PFSK-1 (cell line): Measurements from ENCODE around the gene PPP1R1B.

Experiments used
- FOXP2 ChIP-seq: optimal IDR thresholded peaks from 2 replicates; pipeline ENCODE3; 2011; ENCODE audit warnings: borderline replicate concordance, control low read depth, inconsistent platforms; ENCODE audit not compliant: insufficient read depth; ENCODE audit errors: extremely low read length, extremely low read depth
- POLR2AphosphoS5 ChIP-seq: IDR thresholded peaks from 2 replicates; pipeline ENCODE4 v1.6.1; 2012; ENCODE audit warnings: low read depth, mild to moderate bottlenecking, control low read depth, low read length, moderate library complexity
- SIN3A ChIP-seq: IDR thresholded peaks from 2 replicates; pipeline ENCODE4 v1.6.1; 2012; ENCODE audit warnings: mild to moderate bottlenecking, low read length, moderate library complexity, borderline replicate concordance; ENCODE audit not compliant: insufficient read depth
- TAF1 ChIP-seq: IDR thresholded peaks from 2 replicates; pipeline ENCODE4 v1.6.1; 2012; ENCODE audit warnings: low read length, control low read depth, borderline replicate concordance; ENCODE audit not compliant: insufficient read depth
- TF ChIP-seq, protein P1 (sequence below), 2 experiments: IDR thresholded peaks; 2 replicates each; pipeline versions ENCODE4 v1.6.1 to v1.8.0; 2011 to 2012; ENCODE audit warnings: low read depth in 2 of 2, low read length in 2 of 2, control low read depth in 1 of 2, inconsistent platforms in 1 of 2, mild to moderate bottlenecking in 1 of 2, moderate library complexity in 1 of 2; ENCODE audit not compliant: insufficient read depth in 1 of 2

PPP1R1B gene

DNA sequence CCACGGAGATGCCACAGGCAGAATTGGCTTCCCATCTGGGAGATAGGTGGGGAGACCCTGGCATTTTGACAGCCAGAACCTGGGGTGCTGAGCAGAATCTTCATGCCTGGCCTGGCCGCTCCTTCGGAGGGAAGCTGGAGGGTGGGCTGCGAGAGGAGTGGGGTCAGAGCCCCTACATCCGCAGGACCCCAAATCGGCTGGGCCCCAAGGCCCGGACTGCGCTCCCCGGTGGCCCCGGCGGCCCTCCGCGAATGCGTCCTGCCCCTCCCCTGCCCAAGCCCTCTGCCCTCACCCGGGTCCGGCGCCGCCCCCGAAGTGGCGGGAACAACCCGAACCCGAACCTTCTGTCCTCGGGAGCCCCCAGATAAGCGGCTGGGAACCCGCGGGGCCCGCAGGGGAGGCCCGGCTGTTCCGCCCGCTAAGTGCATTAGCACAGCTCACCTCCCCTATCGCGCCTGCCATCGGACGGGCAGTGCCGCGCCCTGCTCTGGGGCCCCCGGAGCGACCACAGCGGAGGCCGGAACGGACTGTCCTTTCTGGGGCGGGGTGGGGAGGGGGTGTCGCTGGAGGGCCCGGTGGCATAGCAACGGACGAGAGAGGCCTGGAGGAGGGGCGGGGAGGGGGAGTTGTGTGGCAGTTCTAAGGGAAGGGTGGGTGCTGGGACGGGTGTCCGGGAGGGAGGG, 40.7 kb downstream of the PPP1R1B start:
- TF ChIP-seq TAF1: no peak
- no peak for TF ChIP-seq POLR2AphosphoS5
- no peak for TF ChIP-seq FOXP2
- no peak for TF ChIP-seq SIN3A
- TF ChIP-seq, protein P1, sequence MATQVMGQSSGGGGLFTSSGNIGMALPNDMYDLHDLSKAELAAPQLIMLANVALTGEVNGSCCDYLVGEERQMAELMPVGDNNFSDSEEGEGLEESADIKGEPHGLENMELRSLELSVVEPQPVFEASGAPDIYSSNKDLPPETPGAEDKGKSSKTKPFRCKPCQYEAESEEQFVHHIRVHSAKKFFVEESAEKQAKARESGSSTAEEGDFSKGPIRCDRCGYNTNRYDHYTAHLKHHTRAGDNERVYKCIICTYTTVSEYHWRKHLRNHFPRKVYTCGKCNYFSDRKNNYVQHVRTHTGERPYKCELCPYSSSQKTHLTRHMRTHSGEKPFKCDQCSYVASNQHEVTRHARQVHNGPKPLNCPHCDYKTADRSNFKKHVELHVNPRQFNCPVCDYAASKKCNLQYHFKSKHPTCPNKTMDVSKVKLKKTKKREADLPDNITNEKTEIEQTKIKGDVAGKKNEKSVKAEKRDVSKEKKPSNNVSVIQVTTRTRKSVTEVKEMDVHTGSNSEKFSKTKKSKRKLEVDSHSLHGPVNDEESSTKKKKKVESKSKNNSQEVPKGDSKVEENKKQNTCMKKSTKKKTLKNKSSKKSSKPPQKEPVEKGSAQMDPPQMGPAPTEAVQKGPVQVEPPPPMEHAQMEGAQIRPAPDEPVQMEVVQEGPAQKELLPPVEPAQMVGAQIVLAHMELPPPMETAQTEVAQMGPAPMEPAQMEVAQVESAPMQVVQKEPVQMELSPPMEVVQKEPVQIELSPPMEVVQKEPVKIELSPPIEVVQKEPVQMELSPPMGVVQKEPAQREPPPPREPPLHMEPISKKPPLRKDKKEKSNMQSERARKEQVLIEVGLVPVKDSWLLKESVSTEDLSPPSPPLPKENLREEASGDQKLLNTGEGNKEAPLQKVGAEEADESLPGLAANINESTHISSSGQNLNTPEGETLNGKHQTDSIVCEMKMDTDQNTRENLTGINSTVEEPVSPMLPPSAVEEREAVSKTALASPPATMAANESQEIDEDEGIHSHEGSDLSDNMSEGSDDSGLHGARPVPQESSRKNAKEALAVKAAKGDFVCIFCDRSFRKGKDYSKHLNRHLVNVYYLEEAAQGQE (IDR thresholded peaks at IDR 0.05; ENCODE audit: insufficient read depth in 1 of 2, low read depth in 2 of 2, low read length in 2 of 2): no peak

DNA sequence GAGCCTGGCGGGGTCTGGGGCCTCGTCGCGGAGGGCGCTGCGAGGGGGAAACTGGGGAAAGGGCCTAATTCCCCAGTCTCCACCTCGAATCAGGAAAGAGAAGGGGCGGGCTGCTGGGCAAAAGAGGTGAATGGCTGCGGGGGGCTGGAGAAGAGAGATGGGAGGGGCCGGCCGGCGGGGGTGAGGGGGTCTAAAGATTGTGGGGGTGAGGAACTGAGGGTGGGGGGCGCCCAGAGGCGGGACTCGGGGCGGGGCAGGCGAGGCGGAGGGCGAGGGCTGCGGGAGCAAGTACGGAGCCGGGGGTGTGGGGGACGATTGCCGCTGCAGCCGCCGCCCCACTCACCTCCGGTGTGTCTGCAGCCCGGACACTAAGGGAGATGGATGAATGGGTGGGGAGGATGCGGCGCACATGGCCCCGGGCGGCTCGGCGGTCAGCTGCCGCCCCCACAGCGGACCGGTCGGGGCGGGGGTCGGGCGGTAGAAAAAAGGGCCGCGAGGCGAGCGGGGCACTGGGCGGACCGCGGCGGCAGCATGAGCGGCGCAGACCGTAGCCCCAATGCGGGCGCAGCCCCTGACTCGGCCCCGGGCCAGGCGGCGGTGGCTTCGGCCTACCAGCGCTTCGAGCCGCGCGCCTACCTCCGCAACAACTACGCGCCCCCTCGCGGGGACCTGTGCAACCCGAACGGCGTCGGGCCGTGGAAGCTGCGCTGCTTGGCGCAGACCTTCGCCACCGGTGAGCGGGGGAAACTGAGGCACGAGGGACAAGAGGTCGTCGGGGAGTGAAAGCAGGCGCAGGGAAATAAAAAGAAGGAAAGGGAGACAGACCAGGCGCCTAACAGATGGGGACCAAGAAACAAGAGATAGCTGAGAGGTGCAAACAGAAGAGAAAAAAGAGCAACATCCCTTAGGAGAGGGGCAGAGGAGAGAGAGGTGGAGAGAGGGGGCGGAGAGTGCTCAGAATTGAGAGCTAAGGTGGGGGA, 41.5 kb downstream of the PPP1R1B start, which contains the start of gene PNMT:
PNMT (plus strand) TSS at position 509 of the 980 bp plus-strand sequence; CDS start at position 532, 23 bp downstream.
- no peak for TF ChIP-seq FOXP2

DNA sequence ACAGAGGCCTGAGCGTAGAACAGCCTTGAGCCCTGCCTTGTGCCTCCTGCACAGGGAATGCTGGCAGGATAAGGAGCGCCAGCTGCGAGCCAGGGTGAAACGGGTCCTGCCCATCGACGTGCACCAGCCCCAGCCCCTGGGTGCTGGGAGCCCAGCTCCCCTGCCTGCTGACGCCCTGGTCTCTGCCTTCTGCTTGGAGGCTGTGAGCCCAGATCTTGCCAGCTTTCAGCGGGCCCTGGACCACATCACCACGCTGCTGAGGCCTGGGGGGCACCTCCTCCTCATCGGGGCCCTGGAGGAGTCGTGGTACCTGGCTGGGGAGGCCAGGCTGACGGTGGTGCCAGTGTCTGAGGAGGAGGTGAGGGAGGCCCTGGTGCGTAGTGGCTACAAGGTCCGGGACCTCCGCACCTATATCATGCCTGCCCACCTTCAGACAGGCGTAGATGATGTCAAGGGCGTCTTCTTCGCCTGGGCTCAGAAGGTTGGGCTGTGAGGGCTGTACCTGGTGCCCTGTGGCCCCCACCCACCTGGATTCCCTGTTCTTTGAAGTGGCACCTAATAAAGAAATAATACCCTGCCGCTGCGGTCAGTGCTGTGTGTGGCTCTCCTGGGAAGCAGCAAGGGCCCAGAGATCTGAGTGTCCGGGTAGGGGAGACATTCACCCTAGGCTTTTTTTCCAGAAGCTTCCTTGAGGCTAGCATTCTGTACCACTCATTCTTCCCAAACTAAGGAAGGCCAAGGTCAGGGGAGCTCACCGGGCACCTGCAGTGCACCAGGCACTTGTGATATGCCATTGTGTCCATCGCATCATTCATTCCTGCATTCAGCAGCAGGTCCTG, 43.4 kb downstream of the PPP1R1B start:
- TF ChIP-seq, protein P1 (IDR thresholded peaks at IDR 0.05; ENCODE audit: insufficient read depth in 1 of 2, low read depth in 2 of 2, low read length in 2 of 2): no peak

DNA sequence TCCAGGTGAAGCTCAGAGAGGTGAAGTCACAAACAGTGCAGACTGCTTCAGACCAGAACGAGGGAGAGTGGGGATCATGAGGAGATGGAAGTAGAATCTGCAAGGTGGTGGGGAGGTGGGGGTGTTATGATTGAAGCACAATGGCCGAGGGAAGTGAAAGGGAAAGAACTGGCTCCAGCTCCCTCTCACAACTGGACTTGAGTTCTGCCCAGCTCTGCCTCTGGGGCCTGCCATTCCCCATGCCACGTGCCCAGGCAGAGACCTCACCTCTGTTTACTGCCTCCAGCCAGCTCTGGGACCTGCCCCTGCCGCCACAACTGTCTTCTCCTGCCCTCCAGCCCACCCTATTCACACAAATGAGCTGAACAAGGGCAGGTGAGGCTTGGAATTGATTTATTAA, 44.0 kb downstream of the PPP1R1B start:
- TF ChIP-seq FOXP2 (no peak), SIN3A (no peak), TAF1 (no peak), POLR2AphosphoS5 (no peak)
- TF ChIP-seq, protein P1 (IDR thresholded peaks at IDR 0.05; ENCODE audit: insufficient read depth in 1 of 2, low read depth in 2 of 2, low read length in 2 of 2): no peak

DNA sequence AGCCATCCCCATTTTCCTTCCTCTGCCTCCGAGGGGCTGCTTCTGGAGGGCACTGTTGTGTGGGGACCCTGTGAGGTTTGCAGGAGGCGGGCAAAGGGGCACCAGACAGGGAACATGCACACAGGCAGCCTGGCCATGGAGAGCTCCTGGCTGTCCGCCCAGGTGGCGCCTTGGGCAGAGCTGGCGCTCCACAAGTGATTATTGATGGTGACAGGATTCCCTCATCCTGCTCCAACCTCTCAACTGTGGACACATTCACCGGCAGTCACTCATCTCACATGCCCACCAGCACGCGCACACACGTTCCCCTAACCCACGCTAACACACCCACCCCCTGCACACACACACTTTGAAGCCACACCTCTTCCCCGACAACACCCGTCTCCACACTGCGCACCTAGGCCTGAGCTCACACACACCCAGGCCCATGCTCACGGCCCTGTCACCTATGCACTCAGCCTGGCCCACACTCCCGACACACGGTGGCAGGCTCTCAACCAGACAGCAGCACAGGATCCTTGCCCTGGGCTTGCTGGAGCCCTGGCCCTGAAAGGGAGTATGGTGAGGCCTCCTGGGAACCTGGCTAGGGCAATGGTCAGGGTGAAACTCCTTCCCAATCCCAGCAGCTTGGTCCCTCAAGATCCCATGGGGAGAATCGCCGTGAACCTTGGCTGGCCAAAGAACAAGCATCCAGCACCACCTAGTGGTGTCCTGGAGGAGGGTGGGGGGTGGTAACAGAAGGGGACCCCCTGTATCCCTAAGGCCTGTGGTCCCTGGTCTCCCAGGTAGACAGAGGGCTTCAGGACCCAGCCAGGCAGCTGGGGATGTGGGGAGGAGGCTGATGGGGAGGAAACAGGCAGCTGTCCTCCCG, 45.1 kb downstream of the PPP1R1B start:
- TF ChIP-seq, protein P1 (IDR thresholded peaks at IDR 0.05; ENCODE audit: insufficient read depth in 1 of 2, low read depth in 2 of 2, low read length in 2 of 2): no peak
- TF ChIP-seq TAF1 (no peak), FOXP2 (no peak), POLR2AphosphoS5 (no peak)
